Activated CD8-positive, alpha-beta memory T cell treated with anti-CD3 and anti-CD28 coated beads for 24 hours (primary cell): ENCODE measurements around the gene SMIM15.

ENCODE experiments used
- DNase-seq: peaks from one replicate; pipeline ENCODE4 v3.0.0-alpha.2; 2020

Gene SMIM15

GRCh38 chr5:61159070-61159469, 3.2 kb downstream of the SMIM15 start:
- DNase-seq, result no peak

DNA sequence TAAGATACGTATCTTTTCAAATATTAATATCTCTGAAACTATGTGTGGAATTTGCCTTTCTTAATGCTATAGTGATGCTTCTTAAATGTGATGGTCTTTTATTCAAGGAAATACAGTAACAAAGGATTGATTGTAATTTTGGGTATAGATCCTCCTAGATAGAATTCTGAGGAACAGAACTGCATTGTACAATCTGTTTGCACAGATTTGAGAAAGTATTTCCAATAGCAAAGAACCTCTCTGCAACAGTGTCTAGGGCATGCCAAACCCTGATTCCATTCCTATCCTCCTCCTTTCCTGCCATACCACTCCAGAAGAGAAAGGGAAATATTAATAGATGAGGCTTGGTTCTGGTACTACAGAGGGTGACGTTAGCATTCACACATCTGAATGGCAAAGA, 10.4 kb downstream of the SMIM15 start:
- no peak for DNase-seq

GRCh38 chr5:61148515-61148914, 13.8 kb downstream of the SMIM15 start:
- DNase-seq, result no peak

- DNase-seq, result no peak
These were observed 19.5 kb downstream of the SMIM15 start for GRCh38 chr5:61142811-61143210.

- DNase-seq, result no peak
These were observed 19.9 kb downstream of the SMIM15 start for GRCh38 chr5:61142391-61142790.

GRCh38 chr5:61141801-61142200, 20.5 kb downstream of the SMIM15 start:
- DNase-seq, result no peak

DNA sequence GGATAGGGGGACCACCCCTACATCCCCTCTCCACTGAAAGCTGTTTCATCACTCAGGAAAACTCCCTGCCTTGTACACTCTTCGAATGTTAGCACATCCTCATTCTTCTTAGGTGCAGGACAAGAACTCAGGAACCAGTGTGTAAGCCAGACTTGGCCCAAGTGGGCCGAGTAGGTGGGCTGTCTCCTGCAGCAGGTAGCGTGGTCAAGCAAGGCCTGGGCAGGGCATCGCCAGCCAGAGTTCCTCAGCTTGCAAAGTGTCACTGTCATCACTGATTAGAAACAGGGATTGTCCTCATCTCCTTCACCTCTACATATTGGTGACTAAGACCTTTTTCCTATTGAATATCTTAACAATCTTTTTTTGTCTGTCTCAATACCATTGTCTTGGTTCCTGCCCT, 22.3 kb downstream of the SMIM15 start:
- DNase-seq, result no peak

DNA sequence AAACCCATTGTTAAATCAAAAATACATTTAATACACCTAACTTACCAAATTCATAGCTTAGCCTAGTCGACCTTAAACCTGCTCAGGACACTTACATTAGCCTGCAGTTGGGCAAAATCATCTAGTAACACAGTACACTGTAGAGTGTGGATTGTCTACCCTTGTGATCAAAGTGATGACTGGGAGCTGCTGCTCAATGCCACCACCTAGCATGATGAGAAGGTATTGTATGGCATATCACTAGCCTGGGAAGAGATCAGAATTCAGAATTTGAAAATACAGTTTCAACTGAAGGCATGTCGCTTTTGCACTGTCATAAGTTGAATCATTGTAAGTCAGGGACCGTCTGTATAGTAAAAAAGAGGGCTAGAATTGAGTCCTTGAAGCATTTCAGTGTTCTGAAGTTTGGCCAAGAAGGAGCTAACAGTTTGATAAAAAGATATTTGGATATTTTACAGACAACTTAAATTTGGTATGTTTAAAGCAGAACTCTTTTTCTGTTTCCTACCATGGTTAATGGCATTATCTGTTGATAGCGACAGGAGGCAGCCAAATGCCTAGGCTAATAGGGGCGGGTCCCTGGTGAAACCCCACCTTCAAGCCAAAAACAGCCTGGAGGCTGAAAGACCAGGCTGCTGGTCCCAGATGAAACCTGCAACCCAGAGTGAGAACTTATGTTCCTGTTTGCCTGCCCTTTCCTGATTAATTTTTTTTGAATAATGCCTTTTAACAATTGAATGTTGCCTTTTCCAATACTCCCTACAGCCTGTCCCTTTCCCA, 23.0 kb downstream of the SMIM15 start:
- DNase-seq, result no peak

DNA sequence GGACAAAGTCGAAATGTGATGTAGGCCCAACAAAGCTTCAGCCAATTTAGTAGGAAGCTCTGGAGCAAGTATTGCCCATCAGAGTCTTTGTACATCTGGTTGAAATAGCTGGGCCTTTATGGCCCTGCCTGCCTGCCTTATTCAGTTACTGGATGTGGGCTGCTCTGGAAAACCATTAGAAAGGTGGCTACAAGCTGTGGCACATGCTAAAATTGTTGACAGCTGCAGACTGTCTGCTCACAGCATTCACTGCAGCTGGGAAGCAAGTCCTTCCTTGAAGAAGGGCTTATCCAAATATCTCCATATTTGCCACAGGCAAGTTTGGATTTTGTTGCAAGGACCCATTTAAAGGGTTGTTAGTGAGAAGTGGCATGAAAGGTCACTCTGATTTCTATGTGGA, 24.4 kb downstream of the SMIM15 start:
- no peak for DNase-seq

DNA sequence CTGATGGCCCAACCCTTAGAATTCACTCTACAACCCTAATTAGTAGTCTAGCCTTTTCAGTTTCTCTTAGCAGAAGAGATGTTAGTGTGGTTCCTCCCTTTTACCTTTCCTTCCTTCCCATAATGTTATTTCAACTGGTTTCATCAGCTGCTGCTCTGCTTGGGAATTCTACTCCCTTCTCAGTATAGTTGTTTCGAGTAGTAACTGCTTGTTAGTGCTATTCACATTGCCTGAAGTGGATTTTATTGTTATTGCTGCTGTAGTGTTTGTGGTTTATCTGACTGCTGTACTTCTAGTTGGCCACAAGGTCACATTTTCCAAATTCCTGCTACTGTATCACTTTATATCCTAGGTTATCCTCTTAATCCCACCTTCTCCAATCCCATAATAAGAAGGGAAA, 29.7 kb downstream of the SMIM15 start:
- DNase-seq, result no peak

- DNase-seq, result no peak
These were observed 32.0 kb downstream of the SMIM15 start for GRCh38 chr5:61130289-61130688.

DNA sequence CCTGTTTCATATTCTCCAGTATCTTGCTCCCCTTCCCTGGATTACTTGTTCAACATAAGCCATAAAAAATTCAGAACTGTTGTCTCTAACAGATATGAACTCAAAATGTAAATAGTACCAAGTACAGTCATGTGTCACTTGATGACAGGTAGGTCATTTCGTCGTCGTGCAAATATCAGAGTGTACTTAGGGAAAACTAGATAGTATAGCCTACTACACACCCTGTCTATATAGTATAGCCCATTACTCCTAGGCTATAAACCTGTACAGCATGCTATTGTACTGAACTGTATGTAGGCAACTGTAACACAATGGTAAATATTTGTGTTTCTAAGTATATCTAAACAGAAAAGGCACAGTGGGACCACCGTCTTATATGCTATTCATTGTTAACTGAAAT, 39.1 kb downstream of the SMIM15 start:
- no peak for DNase-seq

DNA sequence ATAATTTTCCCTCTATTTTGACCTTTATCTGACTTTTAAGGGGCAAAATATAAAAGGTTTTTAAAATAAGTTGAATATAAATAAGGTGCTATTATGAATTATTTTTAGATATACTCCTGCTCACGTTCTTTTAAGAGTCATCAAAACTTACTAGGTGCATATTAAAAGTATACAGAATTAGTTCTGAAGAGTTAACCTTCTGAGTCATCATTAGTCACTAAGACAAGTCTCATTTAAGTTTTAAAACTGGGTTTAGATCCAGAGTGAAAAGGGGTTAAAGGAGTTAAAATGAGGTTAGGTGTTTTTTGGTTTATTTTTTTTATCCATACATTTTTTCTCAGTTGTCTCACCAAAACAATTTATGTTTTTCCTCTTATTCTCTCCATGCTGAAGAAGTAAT, 41.7 kb downstream of the SMIM15 start:
- DNase-seq, result no peak

DNA sequence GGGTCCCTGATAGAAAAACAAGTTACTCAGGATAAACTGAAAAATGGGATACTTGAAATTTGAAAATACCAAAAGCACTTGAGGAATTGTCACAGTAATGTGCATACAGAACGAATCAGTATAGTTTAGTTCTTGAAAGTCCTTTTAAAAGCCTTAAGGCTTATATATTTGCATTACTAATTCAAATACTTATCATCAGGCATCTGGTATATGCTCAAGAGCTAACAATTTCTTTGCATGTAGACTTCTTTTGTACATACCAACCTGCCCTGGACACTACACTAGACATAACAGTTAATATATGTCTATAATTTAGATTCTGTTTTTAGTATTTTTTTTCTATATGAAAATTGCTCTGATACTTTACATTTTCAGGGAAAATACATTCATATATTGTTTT, 43.2 kb downstream of the SMIM15 start:
- DNase-seq, result no peak

DNA sequence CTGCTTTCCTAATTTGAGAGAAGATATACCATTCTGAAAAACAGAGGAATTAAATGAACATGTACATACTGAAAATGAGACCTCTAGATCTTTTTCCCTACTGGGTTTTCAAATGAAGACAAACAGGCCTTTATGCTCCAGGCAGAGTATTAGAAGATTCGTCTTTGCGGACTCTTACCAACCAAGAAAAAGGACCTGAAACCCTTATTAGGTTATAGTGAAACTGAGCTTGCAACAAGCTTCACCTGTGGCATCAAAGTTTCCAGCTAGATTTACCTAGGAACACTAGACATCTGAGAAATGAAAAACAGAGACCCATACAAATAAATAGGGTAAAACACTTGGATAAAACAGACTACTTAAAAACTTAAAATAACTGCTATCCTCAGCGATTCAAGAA, 46.3 kb downstream of the SMIM15 start:
- DNase-seq, result no peak

- no peak for DNase-seq
These were observed 47.8 kb downstream of the SMIM15 start for GRCh38 chr5:61114441-61114840.
